ENCODE measurements around the gene PEAR1.
"Not testable (repeated sequence)": the region's sequence is repeated elsewhere in the genome, so short reads cannot be mapped to it uniquely, and the experiment has no call there.

Gene PEAR1

DNA sequence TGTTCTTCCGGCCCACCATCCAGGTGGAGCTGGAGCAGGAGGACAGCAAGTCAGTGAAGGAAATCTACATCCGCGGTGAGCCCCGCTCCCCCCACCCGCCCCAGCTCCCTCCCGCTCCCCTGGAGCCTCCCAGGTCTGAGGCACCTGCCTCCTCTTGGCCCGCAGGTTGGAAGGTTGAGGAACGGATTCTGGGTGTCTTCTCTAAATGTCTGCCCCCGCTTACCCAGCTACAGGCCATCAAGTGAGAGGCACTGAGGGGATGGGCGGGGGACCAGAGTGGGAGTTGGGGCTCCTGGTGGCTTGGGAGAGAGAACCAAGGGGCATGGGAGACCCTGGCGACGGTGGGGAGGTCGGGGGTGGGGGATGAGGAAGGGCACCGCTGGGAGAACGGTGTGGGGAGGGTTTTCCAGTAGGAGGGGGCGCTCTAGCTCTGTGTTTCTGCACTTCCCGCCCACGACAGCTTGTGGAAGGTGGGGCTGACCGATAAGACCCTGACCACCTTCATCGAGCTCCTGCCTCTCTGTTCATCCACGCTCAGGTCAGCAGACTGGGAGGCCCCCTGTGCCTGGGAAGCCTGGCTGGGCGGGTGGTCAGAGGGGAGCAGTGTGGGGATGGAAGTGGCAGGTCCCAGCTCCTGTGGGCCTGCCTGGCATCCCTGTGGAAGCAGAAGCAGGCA is 31.1 kb downstream of the PEAR1 start:
- no peak for DNase-seq

DNA sequence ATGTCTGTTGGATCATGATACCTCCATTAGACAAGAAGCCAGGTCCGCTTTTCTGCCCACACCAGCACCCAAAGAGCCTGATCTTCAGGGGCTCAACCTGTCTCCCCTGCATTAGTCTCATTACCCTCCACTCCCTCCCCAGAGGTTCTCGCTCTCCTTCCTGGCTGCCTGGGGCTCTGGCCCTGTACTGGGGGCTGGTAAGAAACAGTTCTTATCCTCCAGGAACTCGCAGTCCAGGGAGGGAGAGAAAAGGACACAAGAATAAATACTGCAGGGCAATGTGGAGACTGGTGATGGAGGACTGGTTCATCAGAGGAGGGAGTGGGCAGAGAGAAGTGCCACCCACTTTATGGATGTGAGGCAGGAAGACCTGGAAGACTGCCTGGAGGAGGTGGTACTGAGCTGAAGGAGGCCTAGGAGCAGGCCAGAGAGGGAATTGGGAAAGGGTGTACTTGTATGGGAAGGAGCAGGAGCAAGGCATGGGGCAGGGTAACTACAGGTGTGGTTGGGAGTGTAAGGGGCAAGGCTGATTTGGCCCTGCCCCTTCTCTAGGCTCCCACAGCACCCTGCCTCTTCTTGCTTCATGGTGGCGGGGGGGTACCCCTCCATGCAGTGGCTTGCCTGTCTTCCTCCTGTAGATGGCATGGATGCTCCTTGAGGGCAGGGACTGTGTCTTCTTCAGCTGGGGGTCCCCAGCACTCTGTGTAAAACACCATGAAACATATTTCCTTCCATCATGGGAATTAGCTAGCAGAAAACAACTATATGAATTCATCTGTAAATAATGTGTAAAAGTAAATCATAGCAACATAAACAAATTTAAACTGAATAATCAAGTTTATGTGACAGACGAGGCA is 31.9 kb downstream of the PEAR1 start:
- no peak for DNase-seq

DNA sequence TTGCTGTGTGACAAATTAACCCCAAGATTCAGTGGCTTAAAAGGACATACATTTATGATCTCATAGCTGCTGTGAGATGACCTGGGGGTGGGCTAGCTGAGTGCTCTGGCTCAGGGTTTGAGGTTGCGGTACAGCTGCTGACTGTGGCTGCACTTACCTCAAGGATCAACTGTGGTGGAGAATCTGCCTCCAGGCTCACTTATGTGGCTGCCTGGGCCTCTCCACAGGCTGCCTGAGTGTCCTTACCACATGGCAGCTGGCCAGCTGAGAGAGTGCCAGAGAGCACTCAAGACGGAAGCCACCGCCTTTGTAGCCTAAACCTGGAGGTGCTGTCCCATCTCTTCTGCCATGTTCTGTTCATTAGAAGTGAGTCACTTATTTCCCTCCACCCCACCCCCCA is 32.7 kb downstream of the PEAR1 start:
- DNase-seq: peak; percentile 16

DNA sequence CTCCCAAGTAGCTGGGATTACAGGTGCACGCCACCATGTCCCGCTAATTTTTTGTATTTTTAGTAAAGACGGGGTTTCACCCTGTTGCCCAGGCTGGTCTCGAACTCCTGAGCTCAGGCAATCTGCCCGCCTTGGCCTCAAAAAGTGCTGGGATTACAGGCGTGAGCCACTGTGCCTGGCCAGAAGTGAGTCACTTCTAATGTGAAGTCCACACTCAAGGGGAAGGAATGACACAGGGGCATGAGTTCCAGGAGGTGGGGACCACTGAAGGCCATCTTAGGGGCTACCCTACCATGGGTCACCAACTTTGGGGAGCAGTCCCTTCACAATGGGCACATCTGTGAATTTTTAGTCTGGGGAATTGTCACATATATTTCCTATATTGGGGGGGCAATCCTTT is 33.2 kb downstream of the PEAR1 start:
- not testable (repeated sequence) for DNase-seq

DNA sequence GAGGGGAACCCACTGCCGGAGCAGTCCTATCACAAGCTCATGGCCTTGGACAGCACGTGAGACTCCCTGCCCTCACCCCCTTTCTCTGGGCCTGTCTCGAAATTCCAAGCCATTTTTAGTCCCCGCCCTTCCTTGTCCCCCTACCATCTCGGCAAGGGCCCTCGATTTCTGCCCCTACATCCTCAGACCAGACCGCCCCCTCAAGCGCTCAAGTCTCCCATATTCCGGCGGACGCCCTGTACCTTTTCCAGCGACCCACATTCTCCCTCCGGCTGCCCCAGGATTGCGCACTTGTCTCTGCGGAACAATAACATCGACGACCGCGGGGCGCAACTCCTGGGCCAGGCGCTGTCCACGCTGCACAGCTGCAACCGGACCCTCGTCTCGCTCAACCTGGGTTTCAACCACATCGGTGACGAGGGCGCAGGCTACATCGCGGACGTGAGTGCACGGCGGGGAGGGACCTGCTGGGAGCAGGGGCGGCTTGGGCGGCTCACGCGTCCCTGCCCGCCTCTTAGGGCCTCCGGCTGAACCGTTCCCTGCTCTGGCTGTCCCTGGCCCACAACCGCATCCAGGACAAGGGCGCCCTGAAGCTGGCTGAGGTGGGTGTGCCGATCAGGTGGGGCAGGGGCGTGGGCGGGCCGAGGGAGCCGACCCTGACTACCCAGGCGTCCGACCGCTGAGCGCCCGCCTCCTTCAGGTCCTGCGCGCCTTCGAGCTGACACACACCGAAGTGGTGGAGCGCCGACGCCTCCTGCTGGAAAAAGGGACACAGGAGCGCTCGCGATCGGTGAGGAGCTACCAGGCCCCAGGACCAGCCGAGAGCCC is 33.9 kb downstream of the PEAR1 start:
- peak; percentile 77 for DNase-seq

DNA sequence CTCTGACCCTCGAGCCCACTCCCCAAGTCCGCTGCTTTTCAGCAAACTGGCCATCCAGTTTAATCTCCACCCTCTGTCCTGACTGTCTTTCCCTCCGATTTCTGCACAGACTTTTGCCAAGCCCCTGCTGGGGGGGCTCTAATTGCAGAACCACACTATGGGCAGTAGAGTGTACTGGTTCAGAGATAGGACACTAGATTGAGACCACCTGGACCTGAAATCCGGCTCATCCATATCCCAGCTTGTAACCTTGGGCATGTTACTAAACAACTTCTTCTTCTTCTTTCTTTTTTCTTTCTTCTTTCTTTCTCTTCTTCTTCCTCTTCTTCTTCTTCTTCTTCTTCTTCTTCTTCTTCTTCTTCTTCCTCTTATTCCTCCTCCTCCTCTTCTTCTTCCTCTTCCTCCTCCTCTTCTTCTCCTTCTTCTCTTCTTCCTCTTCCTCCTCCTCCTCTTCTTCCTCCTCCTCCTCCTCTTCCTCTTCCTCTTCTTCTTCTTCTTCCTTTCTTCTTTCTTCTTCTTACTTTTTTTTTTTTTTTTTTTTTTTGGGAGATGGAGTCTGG is 34.6 kb downstream of the PEAR1 start:
- no peak for DNase-seq

DNA sequence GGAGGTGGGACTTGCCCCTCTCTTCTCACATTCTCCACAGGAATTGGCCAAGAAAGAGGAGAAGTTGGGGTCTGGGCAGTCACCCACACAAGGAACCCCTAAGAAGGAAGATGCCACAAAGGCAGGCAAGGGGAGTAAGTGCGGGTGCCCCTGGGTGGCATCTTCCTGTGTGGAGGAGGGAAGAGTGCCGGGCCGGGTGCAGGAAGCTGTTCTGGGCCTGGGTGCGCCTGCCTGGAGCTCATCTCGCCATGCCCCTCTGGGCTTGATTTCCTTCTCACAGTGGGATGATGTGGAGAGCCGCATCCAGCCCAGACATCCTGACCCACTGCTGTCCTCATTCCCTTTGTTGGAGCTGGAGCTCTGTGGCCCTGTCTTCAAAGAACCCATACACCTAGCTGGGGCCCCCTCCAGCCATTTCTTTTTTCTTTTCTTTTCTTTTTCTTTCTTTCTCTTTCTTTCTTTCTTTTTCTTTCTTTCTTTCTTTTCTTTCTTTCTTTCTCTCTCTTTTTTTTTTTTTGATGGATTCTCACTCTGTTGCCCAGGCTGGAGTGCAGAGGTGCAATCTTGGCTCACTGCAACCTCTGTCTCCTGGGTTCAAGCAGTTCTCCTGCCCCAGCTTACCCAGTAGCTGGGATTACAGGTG is 36.2 kb downstream of the PEAR1 start:
- DNase-seq: no peak

DNA sequence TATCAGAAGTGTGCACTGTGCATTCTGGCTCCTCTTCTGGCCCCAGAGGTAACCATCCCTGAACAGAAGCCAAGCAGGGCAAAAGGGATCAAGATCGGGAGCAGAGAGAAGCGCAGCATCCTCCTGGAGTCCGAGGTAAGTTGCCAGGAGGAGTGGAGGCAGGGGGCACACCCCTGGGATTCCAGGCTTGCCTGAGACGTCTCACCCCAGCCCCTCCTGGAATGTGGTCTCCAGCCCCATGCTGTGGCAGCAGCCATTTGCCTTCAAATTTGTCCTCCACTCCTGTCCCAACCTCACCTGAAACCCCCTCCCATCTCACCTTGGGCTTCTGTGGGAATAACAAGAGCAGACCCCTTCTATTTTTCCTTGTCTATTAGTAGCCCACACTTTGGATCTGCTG is 37.0 kb downstream of the PEAR1 start:
- no peak for DNase-seq

DNA sequence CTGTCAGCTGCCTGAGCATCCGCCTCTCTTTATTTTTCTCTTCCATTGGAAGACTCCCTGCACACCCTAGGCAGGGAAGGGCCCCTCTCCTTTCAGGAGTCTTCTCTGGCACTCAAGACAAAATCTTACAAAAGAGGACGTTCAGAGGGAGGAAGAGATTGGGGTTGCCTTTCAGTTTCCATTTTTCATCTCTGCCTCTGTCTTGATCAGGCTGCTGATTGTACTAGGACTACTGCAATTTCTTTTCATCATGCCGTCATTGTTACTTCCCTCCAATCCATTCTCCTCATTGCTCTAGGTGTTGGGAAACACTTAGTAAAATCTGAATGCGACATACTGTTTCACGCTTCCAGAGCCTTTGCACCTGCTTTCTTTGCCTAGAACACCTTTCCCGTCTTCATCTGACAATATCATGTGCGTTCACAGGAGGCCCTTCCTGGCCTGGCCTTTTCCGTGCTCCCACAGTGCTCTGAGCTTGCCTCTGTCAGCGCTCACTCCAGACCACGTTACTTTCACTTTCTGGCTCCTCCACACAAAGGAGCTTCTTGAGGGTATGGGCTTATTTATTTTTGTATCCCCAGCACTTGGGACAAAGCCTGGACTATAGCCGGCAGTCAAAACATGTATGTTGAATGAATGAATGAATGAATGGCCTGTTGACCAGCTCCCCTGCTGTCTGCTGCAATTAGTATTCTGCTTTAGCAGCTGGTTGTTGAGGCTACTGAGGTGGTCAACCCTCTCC is 37.9 kb downstream of the PEAR1 start:
- DNase-seq: no peak

DNA sequence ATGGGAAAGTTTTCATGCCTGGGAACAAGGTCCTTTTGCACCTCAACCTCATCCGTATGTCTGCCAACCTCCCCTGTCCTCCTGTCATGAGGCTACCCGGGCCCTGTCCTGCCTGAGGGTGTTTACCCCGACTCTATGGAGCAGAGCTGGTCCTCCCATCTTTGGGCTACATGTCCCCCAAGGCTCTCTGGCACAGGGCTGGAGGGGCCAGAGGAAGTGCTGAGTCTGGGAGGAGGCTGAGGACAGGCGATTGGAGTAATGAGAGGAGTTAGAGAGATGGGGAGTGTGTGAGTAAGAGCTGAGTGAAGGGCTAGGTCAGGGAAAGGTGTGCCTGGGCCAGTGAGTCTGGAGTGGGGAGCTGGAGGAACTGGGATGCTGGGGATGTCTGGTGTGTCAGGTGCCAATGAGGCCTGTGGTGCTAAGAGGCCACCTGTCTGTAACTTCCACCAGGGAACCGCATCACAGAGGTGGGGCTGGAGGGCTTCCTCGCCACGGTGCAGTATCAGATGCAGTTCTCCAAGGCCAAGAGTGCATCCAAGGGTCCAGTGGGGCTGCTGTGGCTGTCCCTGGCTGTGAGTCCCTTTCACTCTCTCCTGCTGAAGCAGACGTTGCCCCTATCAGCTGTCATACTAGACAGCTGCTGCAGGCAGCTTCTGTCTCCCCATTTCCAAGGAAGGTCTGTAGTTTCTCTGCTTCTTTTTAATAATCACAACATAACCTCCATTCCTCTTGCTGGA is 38.6 kb downstream of the PEAR1 start:
- DNase-seq: no peak

DNA sequence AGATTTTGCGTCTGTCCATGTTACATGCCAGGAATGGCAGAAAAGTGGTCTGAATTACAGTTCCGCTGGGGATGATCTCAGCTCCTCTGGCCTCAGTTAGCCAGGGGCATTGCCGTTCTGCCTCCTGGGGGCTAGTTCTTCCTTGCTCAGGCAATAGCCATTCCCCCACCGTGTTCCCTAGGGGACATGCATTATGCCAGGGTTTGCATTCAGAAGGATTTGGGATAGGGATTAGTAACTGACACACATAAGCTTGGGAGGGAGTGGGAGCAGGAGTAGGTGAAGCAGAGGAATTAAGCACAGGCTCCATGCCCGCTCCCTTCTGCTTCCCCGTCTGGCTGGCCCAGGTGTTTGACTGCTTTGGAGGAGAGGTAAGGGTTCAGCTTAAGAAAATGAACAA is 39.6 kb downstream of the PEAR1 start:
- DNase-seq: no peak

DNA sequence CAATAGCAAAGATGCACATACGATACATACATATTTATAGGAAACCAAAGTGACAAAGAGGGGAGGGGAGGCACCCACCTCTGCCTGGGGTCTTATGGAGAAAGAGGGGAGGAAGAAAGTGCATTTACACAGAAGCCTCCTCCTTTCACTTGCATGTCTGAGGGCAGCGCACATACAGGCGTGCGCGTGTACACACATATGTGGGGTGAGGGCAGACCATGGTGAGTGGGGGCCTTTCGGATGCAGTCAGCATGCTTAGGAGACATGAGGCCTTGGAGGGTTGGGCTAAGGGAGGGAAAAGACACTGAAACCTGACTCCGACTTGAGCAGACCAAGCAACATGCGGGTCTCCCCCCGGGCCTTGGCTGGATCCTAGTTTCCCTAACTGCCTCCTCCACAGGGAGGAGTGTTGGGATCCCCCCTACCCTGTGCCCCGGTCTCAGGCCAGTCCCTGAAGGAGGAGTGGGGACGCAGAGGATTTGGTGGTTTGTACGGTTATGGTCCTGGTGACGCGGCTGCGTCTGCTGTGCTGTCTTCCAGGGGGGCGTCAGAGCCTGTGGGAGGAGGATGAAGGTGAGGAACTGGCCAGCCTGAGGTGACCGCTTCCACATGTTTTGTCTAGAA is 42.1 kb downstream of the PEAR1 start:
- DNase-seq: no peak

DNA sequence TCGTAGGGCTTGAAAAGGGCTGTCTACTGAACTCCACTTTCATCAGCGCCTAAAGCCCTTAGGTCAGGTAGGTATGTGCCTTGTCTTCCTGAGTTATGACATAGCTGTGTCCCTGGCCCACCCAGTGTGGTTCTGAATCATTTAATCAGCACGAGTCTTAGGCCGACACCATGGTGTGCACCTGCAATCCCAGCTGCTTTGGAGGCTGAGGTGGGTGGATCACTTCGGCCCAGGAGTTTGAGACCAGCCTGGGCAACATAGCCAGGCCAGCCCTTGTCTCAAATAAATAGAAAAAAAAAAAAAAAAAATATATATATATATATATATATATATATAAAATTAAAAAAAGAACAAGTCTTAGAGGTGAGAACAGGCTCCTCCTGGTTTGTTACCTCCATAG is 42.7 kb downstream of the PEAR1 start:
- DNase-seq: no peak

DNA sequence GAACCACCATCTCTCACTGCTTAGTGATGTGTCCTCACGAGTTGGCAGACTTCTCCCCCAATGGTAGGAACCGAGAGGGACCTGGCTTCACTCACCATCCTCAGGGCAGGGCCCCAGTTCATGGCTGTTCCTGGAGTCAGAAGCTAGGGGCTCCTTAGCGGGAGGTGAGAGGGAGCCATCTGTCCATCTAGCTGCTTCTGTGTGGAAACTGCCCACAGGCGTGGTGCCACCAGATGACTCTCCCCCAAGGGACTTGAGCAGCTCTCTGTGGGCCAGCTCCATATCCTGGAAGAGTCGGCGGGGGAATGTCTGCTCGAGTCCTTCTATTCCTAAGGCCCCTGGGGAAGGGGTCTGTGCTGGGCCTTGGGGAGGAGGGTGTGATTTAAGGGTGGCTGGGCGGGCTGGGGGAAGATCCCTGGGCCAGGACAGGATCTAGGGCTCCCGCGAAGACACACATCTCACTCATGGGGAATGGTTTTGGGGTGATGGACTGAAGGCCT is 43.3 kb downstream of the PEAR1 start:
- DNase-seq: no peak

DNA sequence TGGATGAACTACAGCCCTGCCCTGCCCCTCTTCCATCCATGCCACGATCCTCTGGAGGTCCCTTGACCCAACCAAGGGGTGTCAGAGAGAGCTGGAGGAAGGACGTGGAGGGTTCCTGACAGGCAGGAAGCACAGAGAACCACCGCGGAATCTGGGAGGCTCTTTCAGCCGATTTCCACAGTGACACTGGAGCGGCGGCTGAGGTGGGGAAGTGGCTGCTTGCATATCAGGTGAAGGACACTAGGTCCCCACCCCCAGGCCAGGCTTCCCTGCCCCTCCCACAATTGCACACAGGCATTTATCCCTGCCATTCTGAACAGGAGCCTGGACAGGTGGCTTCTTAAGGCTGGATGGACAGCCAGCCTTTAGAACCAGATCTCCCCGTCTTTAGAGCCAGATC is 44.4 kb downstream of the PEAR1 start:
- no peak for DNase-seq

DNA sequence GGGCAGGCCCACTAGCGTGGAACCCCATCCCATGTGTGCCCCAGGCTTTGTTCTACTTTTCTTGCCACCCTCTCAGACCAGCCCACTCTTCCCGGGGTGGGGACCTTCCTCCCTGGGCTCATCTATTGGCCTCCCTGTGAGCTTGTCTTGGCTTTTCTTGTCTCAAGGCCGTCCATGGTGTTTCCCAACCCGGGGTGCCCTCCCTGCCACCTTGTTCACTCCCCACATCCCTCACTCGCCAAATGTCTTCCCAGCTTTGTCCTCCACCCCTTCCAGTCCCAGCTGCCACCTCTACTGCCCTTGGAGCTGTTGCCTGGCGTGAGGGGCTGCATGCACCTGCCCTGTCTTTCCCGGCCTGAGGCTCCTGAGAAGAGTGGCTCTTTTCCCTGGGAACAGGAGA is 45.3 kb downstream of the PEAR1 start:
- no peak for DNase-seq

DNA sequence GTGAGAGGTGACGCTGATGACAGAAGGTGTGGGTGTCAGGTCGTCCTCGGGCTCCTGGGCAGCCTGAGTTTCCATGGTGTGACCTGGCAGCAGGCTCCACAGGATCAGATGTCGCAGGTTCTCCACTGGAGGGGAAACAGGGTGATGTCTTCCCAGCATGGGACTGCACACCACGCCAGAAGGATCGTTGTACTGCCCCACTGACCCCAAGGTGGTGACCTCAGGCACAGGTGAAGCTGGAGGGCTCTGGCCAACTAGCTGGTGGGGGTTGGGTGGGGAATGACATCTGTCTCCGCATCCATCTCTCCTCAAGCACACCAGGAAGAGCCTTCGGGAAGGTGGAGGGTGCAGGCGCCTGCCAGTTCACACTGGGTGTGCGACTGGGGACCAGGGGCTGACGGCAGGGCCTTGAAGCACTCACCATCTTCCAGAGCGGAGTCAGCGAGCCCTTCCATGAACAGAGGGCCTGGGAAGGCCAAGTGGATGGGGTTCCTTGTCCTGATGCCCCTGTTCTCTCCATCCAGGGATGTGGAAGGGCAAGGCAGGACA is 46.3 kb downstream of the PEAR1 start:
- DNase-seq: no peak

DNA sequence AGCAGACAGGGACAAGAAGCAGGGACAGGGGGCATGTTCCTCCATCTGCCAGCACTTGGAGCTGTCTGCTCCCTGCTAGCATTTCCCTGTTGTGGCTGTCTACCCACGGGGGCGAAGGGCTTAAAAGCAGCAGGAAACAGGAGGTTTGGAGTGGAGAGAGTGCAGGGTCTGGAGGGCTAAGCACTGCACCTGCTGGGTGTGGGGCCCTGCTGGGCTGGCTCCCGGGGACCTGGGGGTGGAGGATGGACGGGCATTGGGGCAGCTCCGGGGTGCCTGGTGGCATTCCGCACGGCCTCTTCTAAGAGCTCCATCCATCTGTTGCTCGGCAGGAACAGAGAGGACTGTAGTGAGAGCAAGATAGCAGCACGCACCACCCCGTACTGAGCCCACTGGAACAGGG is 48.2 kb downstream of the PEAR1 start:
- no peak for DNase-seq

DNA sequence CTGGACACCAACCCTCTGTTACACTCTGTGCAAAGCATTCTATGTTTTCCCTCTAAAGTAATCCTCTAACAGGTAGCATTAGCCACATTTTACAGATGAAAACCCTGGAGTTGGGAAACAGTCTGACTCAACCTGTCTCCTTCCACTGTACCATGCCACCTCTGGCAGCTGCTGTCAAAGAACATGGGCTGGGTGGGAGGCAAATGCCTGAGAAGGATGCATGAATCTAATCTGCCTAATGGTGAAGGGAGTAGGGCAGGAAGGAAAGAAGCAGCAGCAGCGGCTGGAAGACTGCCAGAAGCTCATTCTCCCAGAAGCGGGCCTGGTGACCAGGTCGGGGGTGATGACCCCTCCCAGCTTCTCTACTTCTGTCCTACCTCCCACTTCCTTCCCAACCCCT is 48.7 kb downstream of the PEAR1 start:
- DNase-seq: no peak

DNA sequence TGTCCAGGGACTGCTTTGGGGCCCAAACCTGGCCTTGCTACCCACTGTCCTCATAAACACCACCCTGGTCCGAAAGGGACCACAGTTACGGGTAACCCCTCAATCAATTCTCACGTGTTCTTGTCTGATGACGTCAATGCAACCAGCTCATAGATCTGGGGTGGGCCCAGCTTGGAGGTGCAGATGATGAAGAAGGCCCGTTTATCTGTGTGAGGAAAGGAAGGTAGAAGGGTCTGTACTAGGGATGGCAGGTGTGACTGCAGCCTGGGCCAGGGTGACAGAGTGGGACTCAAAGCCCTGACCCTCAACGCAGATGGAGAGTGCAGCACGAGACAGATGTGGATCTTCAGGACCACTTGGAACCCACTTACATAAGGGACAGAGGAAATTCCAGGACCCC is 49.1 kb downstream of the PEAR1 start:
- no peak for DNase-seq
